ENCODE results near the gene PRKG1.
"Not testable (repeated sequence)": the region's sequence is repeated elsewhere in the genome, so short reads cannot be mapped to it uniquely, and the experiment has no call there.

The PRKG1 gene

GRCh38 chr10:52191049-52191448, 1116.8 kb downstream of the PRKG1 start:
- no peak overlapping the region for H3K4me3 ChIP-seq (ENCODE audit: low read length)
- DNase-seq (ENCODE audit: low read depth, low spot score), result no peak

GRCh38 chr10:52194191-52194590, 1119.9 kb downstream of the PRKG1 start:
- no peak for DNase-seq (ENCODE audit: low read depth, low spot score)
- no peak overlapping the region for H3K4me3 ChIP-seq (ENCODE audit: low read length)

GRCh38 chr10:52194716-52195115, 1120.4 kb downstream of the PRKG1 start:
- H3K4me3 ChIP-seq (ENCODE audit: low read length), result no peak overlapping the region
- no peak for DNase-seq (ENCODE audit: low read depth, low spot score)

GRCh38 chr10:52197098-52197497, 1122.8 kb downstream of the PRKG1 start:
- no peak for DNase-seq (ENCODE audit: low read depth, low spot score)
- H3K4me3 ChIP-seq (ENCODE audit: low read length), result no peak overlapping the region

- no peak for DNase-seq (ENCODE audit: low read depth, low spot score)
- H3K4me3 ChIP-seq (ENCODE audit: low read length), result no peak overlapping the region
Measured at GRCh38 chr10:52198540-52198939, 1124.3 kb downstream of the PRKG1 start.

GRCh38 chr10:52204906-52205305, 1130.6 kb downstream of the PRKG1 start:
- not testable (repeated sequence) for H3K4me3 ChIP-seq (ENCODE audit: low read length); DNase-seq (ENCODE audit: low read depth, low spot score)

GRCh38 chr10:52208365-52208764, 1134.1 kb downstream of the PRKG1 start:
- DNase-seq (ENCODE audit: low read depth, low spot score), result no peak
- H3K4me3 ChIP-seq (ENCODE audit: low read length), result no peak overlapping the region

GRCh38 chr10:52210161-52210560, 1135.9 kb downstream of the PRKG1 start:
- no peak for DNase-seq (ENCODE audit: low read depth, low spot score)
- H3K4me3 ChIP-seq (ENCODE audit: low read length), result no peak overlapping the region

GRCh38 chr10:52212062-52212461, 1137.8 kb downstream of the PRKG1 start:
- DNase-seq (ENCODE audit: low read depth, low spot score), result no peak
- H3K4me3 ChIP-seq (ENCODE audit: low read length), result no peak overlapping the region

- DNase-seq (ENCODE audit: low read depth, low spot score), result no peak
- no peak overlapping the region for H3K4me3 ChIP-seq (ENCODE audit: low read length)
Measured at GRCh38 chr10:52212802-52213201, 1138.5 kb downstream of the PRKG1 start.

GRCh38 chr10:52213321-52213752, 1139.0 kb downstream of the PRKG1 start:
- no peak for DNase-seq (ENCODE audit: low read depth, low spot score)
- no peak overlapping the region for H3K4me3 ChIP-seq (ENCODE audit: low read length)

GRCh38 chr10:52215745-52216361, 1141.6 kb downstream of the PRKG1 start:
- H3K4me3 ChIP-seq (ENCODE audit: low read length), result no peak overlapping the region
- peak; percentile 76 for DNase-seq (ENCODE audit: low read depth, low spot score)

- H3K4me3 ChIP-seq (ENCODE audit: low read length), result no peak overlapping the region
- peak; percentile 67 for DNase-seq (ENCODE audit: low read depth, low spot score)
Measured at GRCh38 chr10:52216852-52217251, 1142.6 kb downstream of the PRKG1 start.

- no peak overlapping the region for H3K4me3 ChIP-seq (ENCODE audit: low read length)
Measured at GRCh38 chr10:52217531-52217930, 1143.2 kb downstream of the PRKG1 start.

GRCh38 chr10:52220947-52221346, 1146.7 kb downstream of the PRKG1 start:
- no peak for DNase-seq (ENCODE audit: low read depth, low spot score)
- no peak overlapping the region for H3K4me3 ChIP-seq (ENCODE audit: low read length)

More at GRCh38 chr10:52217531-52217930, 1143.2 kb downstream of the PRKG1 start:
- DNase-seq (ENCODE audit: low read depth, low spot score), result no peak

- no peak overlapping the region for H3K4me3 ChIP-seq (ENCODE audit: low read length)
- DNase-seq (ENCODE audit: low read depth, low spot score), result peak; percentile 12
Measured at GRCh38 chr10:52221923-52222322, 1147.6 kb downstream of the PRKG1 start.

GRCh38 chr10:52226197-52226847, 1152.0 kb downstream of the PRKG1 start:
- no peak for DNase-seq (ENCODE audit: low read depth, low spot score)
- no peak overlapping the region for H3K4me3 ChIP-seq (ENCODE audit: low read length)

GRCh38 chr10:52228556-52228955, 1154.3 kb downstream of the PRKG1 start:
- no peak for DNase-seq (ENCODE audit: low read depth, low spot score)
- no peak overlapping the region for H3K4me3 ChIP-seq (ENCODE audit: low read length)

GRCh38 chr10:52229291-52229931, 1155.1 kb downstream of the PRKG1 start:
- no peak overlapping the region for H3K4me3 ChIP-seq (ENCODE audit: low read length)
- no peak for DNase-seq (ENCODE audit: low read depth, low spot score)

- DNase-seq (ENCODE audit: low read depth, low spot score), result no peak
- H3K4me3 ChIP-seq (ENCODE audit: low read length), result peak overlapping the region; percentile 31
Measured at GRCh38 chr10:52232561-52233350, 1158.5 kb downstream of the PRKG1 start.

All from Jurkat, Clone E6-1 (cell line).